Measurements from ENCODE around the gene HIVEP2.
A peak's percentile ranks its signal among the peaks of the same experiment; 100 is the strongest.

HIVEP2 gene

GRCh38 chr6:142839686-142840040 lies 105.3 kb downstream of the HIVEP2 start:
- DNase-seq = no peak
- H3K27ac ChIP-seq (ENCODE audit: insufficient read depth, low read length, poor library complexity, severe bottlenecking) = peak overlapping the region; percentile 45
- no peaks in the 10 kb centered on the region for H3K27me3 ChIP-seq (replicated peaks; ENCODE audit: control insufficient read depth, insufficient read depth, low read length, poor library complexity, severe bottlenecking)
- no peaks in the 10 kb centered on the region for H3K9me3 ChIP-seq (ENCODE audit: control insufficient read depth, low read length)
- H3K4me3 ChIP-seq (ENCODE audit: insufficient read depth, low read depth, low read length, poor library complexity, severe bottlenecking) = no peak overlapping the region
- H3K4me1 ChIP-seq (ENCODE audit: control insufficient read depth, insufficient read depth, low read length, poor library complexity, severe bottlenecking) = peaks cover 39% of the 10 kb centered on the region
- H3K36me3 ChIP-seq (ENCODE audit: control insufficient read depth, insufficient read depth, low read length) = peaks cover 9% of the 10 kb centered on the region

- no peak for DNase-seq
- H3K4me3 ChIP-seq (ENCODE audit: insufficient read depth, low read depth, low read length, poor library complexity, severe bottlenecking) = no peak overlapping the region
- no peaks in the 10 kb centered on the region for H3K27me3 ChIP-seq (replicated peaks; ENCODE audit: control insufficient read depth, insufficient read depth, low read length, poor library complexity, severe bottlenecking)
- peak overlapping the region; percentile 45 for H3K27ac ChIP-seq (ENCODE audit: insufficient read depth, low read length, poor library complexity, severe bottlenecking)
- peaks cover 10% of the 10 kb centered on the region for H3K36me3 ChIP-seq (ENCODE audit: control insufficient read depth, insufficient read depth, low read length)
- no peaks in the 10 kb centered on the region for H3K9me3 ChIP-seq (ENCODE audit: control insufficient read depth, low read length)
- H3K4me1 ChIP-seq (ENCODE audit: control insufficient read depth, insufficient read depth, low read length, poor library complexity, severe bottlenecking) = peaks cover 33% of the 10 kb centered on the region
Measured at GRCh38 chr6:142838821-142839685, 105.9 kb downstream of the HIVEP2 start.

- H3K27me3 ChIP-seq (replicated peaks; ENCODE audit: control insufficient read depth, insufficient read depth, low read length, poor library complexity, severe bottlenecking) = no peaks in the 10 kb centered on the region
- H3K36me3 ChIP-seq (ENCODE audit: control insufficient read depth, insufficient read depth, low read length) = peaks cover 10% of the 10 kb centered on the region
- H3K4me1 ChIP-seq (ENCODE audit: control insufficient read depth, insufficient read depth, low read length, poor library complexity, severe bottlenecking) = peaks cover 26% of the 10 kb centered on the region
- H3K9me3 ChIP-seq (ENCODE audit: control insufficient read depth, low read length) = no peaks in the 10 kb centered on the region
- no peak overlapping the region for H3K4me3 ChIP-seq (ENCODE audit: insufficient read depth, low read depth, low read length, poor library complexity, severe bottlenecking)
- DNase-seq = no peak
- H3K27ac ChIP-seq (ENCODE audit: insufficient read depth, low read length, poor library complexity, severe bottlenecking) = no peak overlapping the region
Measured at GRCh38 chr6:142835787-142836535, 109.0 kb downstream of the HIVEP2 start.

- H3K4me3 ChIP-seq (ENCODE audit: insufficient read depth, low read depth, low read length, poor library complexity, severe bottlenecking) = no peak overlapping the region
- peaks cover 13% of the 10 kb centered on the region for H3K36me3 ChIP-seq (ENCODE audit: control insufficient read depth, insufficient read depth, low read length)
- no peaks in the 10 kb centered on the region for H3K27me3 ChIP-seq (replicated peaks; ENCODE audit: control insufficient read depth, insufficient read depth, low read length, poor library complexity, severe bottlenecking)
- DNase-seq = no peak
- no peak overlapping the region for H3K27ac ChIP-seq (ENCODE audit: insufficient read depth, low read length, poor library complexity, severe bottlenecking)
- H3K4me1 ChIP-seq (ENCODE audit: control insufficient read depth, insufficient read depth, low read length, poor library complexity, severe bottlenecking) = peaks cover 26% of the 10 kb centered on the region
- no peaks in the 10 kb centered on the region for H3K9me3 ChIP-seq (ENCODE audit: control insufficient read depth, low read length)
Measured at GRCh38 chr6:142834853-142835252, 110.1 kb downstream of the HIVEP2 start.

GRCh38 chr6:142833798-142834197 lies 111.2 kb downstream of the HIVEP2 start:
- peaks cover 13% of the 10 kb centered on the region for H3K36me3 ChIP-seq (ENCODE audit: control insufficient read depth, insufficient read depth, low read length)
- DNase-seq = no peak
- H3K4me1 ChIP-seq (ENCODE audit: control insufficient read depth, insufficient read depth, low read length, poor library complexity, severe bottlenecking) = peaks cover 19% of the 10 kb centered on the region
- H3K9me3 ChIP-seq (ENCODE audit: control insufficient read depth, low read length) = no peaks in the 10 kb centered on the region
- no peaks in the 10 kb centered on the region for H3K27me3 ChIP-seq (replicated peaks; ENCODE audit: control insufficient read depth, insufficient read depth, low read length, poor library complexity, severe bottlenecking)
- no peak overlapping the region for H3K27ac ChIP-seq (ENCODE audit: insufficient read depth, low read length, poor library complexity, severe bottlenecking)
- H3K4me3 ChIP-seq (ENCODE audit: insufficient read depth, low read depth, low read length, poor library complexity, severe bottlenecking) = no peak overlapping the region

- Histone ChIP-seq H3K36me3 (ENCODE audit: control insufficient read depth, insufficient read depth, low read length) (peaks cover 13% of the 10 kb centered on the region), H3K27ac (ENCODE audit: insufficient read depth, low read length, poor library complexity, severe bottlenecking) (no peak overlapping the region), H3K4me1 (ENCODE audit: control insufficient read depth, insufficient read depth, low read length, poor library complexity, severe bottlenecking) (peaks cover 13% of the 10 kb centered on the region), H3K9me3 (ENCODE audit: control insufficient read depth, low read length) (no peaks in the 10 kb centered on the region), H3K4me3 (ENCODE audit: insufficient read depth, low read depth, low read length, poor library complexity, severe bottlenecking) (no peak overlapping the region), H3K27me3 (replicated peaks; ENCODE audit: control insufficient read depth, insufficient read depth, low read length, poor library complexity, severe bottlenecking) (no peaks in the 10 kb centered on the region)
- no peak for DNase-seq
Measured at GRCh38 chr6:142833054-142833453, 111.9 kb downstream of the HIVEP2 start.

- Histone ChIP-seq H3K9me3 (ENCODE audit: control insufficient read depth, low read length) (no peaks in the 10 kb centered on the region), H3K27me3 (replicated peaks; ENCODE audit: control insufficient read depth, insufficient read depth, low read length, poor library complexity, severe bottlenecking) (no peaks in the 10 kb centered on the region), H3K4me1 (ENCODE audit: control insufficient read depth, insufficient read depth, low read length, poor library complexity, severe bottlenecking) (peaks cover 6% of the 10 kb centered on the region), H3K27ac (ENCODE audit: insufficient read depth, low read length, poor library complexity, severe bottlenecking) (no peak overlapping the region), H3K4me3 (ENCODE audit: insufficient read depth, low read depth, low read length, poor library complexity, severe bottlenecking) (no peak overlapping the region), H3K36me3 (ENCODE audit: control insufficient read depth, insufficient read depth, low read length) (peaks cover 16% of the 10 kb centered on the region)
- DNase-seq = no peak
Measured at GRCh38 chr6:142830807-142831206, 114.2 kb downstream of the HIVEP2 start.

- no peak overlapping the region for H3K4me3 ChIP-seq (ENCODE audit: insufficient read depth, low read depth, low read length, poor library complexity, severe bottlenecking)
- peaks cover 12% of the 10 kb centered on the region for H3K36me3 ChIP-seq (ENCODE audit: control insufficient read depth, insufficient read depth, low read length)
- H3K27ac ChIP-seq (ENCODE audit: insufficient read depth, low read length, poor library complexity, severe bottlenecking) = no peak overlapping the region
- H3K9me3 ChIP-seq (ENCODE audit: control insufficient read depth, low read length) = no peaks in the 10 kb centered on the region
- no peaks in the 10 kb centered on the region for H3K27me3 ChIP-seq (replicated peaks; ENCODE audit: control insufficient read depth, insufficient read depth, low read length, poor library complexity, severe bottlenecking)
- H3K4me1 ChIP-seq (ENCODE audit: control insufficient read depth, insufficient read depth, low read length, poor library complexity, severe bottlenecking) = peaks cover 8% of the 10 kb centered on the region
- no peak for DNase-seq
Measured at GRCh38 chr6:142830116-142830710, 114.8 kb downstream of the HIVEP2 start.

- H3K4me1 ChIP-seq (ENCODE audit: control insufficient read depth, insufficient read depth, low read length, poor library complexity, severe bottlenecking) = peaks cover 14% of the 10 kb centered on the region
- peaks cover 6% of the 10 kb centered on the region for H3K36me3 ChIP-seq (ENCODE audit: control insufficient read depth, insufficient read depth, low read length)
- H3K9me3 ChIP-seq (ENCODE audit: control insufficient read depth, low read length) = no peaks in the 10 kb centered on the region
- H3K27ac ChIP-seq (ENCODE audit: insufficient read depth, low read length, poor library complexity, severe bottlenecking) = no peak overlapping the region
- no peak for DNase-seq
- no peaks in the 10 kb centered on the region for H3K27me3 ChIP-seq (replicated peaks; ENCODE audit: control insufficient read depth, insufficient read depth, low read length, poor library complexity, severe bottlenecking)
- no peak overlapping the region for H3K4me3 ChIP-seq (ENCODE audit: insufficient read depth, low read depth, low read length, poor library complexity, severe bottlenecking)
Measured at GRCh38 chr6:142829556-142829955, 115.4 kb downstream of the HIVEP2 start.

- peaks cover 7% of the 10 kb centered on the region for H3K36me3 ChIP-seq (ENCODE audit: control insufficient read depth, insufficient read depth, low read length)
- H3K4me1 ChIP-seq (ENCODE audit: control insufficient read depth, insufficient read depth, low read length, poor library complexity, severe bottlenecking) = peaks cover 14% of the 10 kb centered on the region
- no peak overlapping the region for H3K4me3 ChIP-seq (ENCODE audit: insufficient read depth, low read depth, low read length, poor library complexity, severe bottlenecking)
- no peak overlapping the region for H3K27ac ChIP-seq (ENCODE audit: insufficient read depth, low read length, poor library complexity, severe bottlenecking)
- H3K9me3 ChIP-seq (ENCODE audit: control insufficient read depth, low read length) = no peaks in the 10 kb centered on the region
- DNase-seq = no peak
- H3K27me3 ChIP-seq (replicated peaks; ENCODE audit: control insufficient read depth, insufficient read depth, low read length, poor library complexity, severe bottlenecking) = no peaks in the 10 kb centered on the region
Measured at GRCh38 chr6:142827991-142828390, 117.0 kb downstream of the HIVEP2 start.

Measured in effector memory CD4-positive, alpha-beta T cell (primary cell).